ENCODE results near the gene FNIP2.

GRCh38 chr4:158777423-158778155 is 8.8 kb downstream of the FNIP2 start:
- TF ChIP-seq POLR2AphosphoS5 (IDR thresholded peaks at IDR 0.05) (no peak), CTCF (IDR thresholded peaks at IDR 0.05; ENCODE audit: poor library complexity, severe bottlenecking) (no peak), SMC3 (conservative IDR thresholded peaks at IDR 0.05; ENCODE audit: poor library complexity) (no peak), EP300 (conservative IDR thresholded peaks at IDR 0.05; ENCODE audit: poor library complexity, severe bottlenecking) (no peak), RAD21 (conservative IDR thresholded peaks at IDR 0.05) (no peak), MXI1 (conservative IDR thresholded peaks at IDR 0.05; ENCODE audit: poor library complexity, severe bottlenecking) (no peak), REST (IDR thresholded peaks at IDR 0.05; ENCODE audit: borderline replicate concordance) (no peak)

Measured in neural cell (in vitro differentiated cells).